ENCODE results near the gene VPS13D.
"Not testable (repeated sequence)": the region's sequence is repeated elsewhere in the genome, so short reads cannot be mapped to it uniquely, and the experiment has no call there.

Gene VPS13D

GRCh38 chr1:12525311-12526181, 295.7 kb downstream of the VPS13D start:
- DNase-seq, result no peak

- DNase-seq, result no peak
Observed at GRCh38 chr1:12527564-12527963, 297.7 kb downstream of the VPS13D start.

- no peak for DNase-seq
Observed at GRCh38 chr1:12528021-12528852, 298.4 kb downstream of the VPS13D start.

- DNase-seq, result no peak
Observed at GRCh38 chr1:12529640-12530174, 299.9 kb downstream of the VPS13D start.

GRCh38 chr1:12530462-12531178, 300.8 kb downstream of the VPS13D start:
- DNase-seq, result no peak

GRCh38 chr1:12531179-12531499, 301.3 kb downstream of the VPS13D start:
- no peak for DNase-seq

- no peak for DNase-seq
Observed at GRCh38 chr1:12532405-12533315, 302.8 kb downstream of the VPS13D start.

GRCh38 chr1:12536023-12536639, 306.3 kb downstream of the VPS13D start:
- no peak for DNase-seq

- DNase-seq, result no peak
Observed at GRCh38 chr1:12537294-12537693, 307.5 kb downstream of the VPS13D start.

GRCh38 chr1:12537906-12538461, 308.2 kb downstream of the VPS13D start:
- DNase-seq, result no peak

- not testable (repeated sequence) for DNase-seq
Observed at GRCh38 chr1:12538536-12538935, 308.7 kb downstream of the VPS13D start.

- no peak for DNase-seq
Observed at GRCh38 chr1:12539320-12539704, 309.5 kb downstream of the VPS13D start.

GRCh38 chr1:12539705-12540579, 310.1 kb downstream of the VPS13D start:
- DNase-seq, result no peak

- no peak for DNase-seq
Observed at GRCh38 chr1:12540580-12541273, 310.9 kb downstream of the VPS13D start.

- no peak for DNase-seq
Observed at GRCh38 chr1:12541274-12542137, 311.7 kb downstream of the VPS13D start.

- no peak for DNase-seq
Observed at GRCh38 chr1:12542138-12542465, 312.3 kb downstream of the VPS13D start.

GRCh38 chr1:12542616-12543592, 313.1 kb downstream of the VPS13D start:
- DNase-seq, result no peak
